Sigmoid colon (tissue), 4 donors: ENCODE measurements around the gene VMO1.

ENCODE experiments used
- EP300 ChIP-seq, 4 donors: sonication (generic); formaldehyde crosslinking; IDR thresholded peaks; one replicate each; pipeline ENCODE4 v1.6.1; 2017; ENCODE audit warnings: antibody characterized with exemption in 4 of 4
- POLR2A ChIP-seq, 2 donors: fragments of 450-650 bp; IDR thresholded peaks; one replicate each; pipeline ENCODE4 v1.6.1; 2016; ENCODE audit warnings: antibody characterized with exemption in 2 of 2, mild to moderate bottlenecking in 2 of 2, moderate library complexity in 2 of 2
- TF ChIP-seq, protein P1 (sequence below), 4 experiments: fragments of 450-650 bp in 3 of 4; fragments of 200-600 bp in 1 of 4; IDR thresholded peaks; one replicate each; pipeline ENCODE4 v1.5.1; 2016 to 2019; ENCODE audit warnings: antibody characterized with exemption in 4 of 4, mild to moderate bottlenecking in 3 of 4, moderate library complexity in 2 of 4

DNA sequence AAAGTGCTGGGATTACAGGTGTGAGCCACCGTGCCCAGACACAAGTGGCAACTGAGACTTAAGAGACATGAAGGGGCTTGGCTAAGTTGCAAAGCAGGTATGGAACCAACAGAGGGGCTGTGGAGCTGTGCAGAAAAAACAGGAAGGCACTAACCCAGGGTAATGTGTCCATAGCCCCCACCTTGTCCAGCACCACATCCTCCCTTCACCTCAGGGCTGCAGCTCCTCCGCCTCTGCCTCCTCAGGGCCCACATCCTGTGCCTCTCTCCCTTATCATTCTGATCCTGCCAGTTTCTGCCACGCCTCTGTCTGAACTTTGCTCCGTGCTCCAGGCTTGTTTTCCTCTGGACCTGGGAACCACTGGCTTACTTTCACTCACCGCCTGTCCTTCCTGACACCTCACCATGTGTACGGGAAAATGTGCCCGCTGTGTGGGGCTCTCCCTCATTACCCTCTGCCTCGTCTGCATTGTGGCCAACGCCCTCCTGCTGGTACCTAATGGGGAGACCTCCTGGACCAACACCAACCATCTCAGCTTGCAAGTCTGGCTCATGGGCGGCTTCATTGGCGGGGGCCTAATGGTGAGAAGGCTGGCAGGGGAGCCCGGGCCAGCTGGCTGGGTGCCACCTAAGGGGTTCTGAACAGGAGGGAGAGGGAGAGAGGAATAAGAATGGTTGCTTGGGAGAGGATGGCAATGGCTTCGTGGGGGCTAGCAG, 14.5 kb downstream of the VMO1 start, which contains the start of gene TM4SF5:
- TF ChIP-seq EP300 (IDR thresholded peaks at IDR 0.05) (no peak), POLR2A (IDR thresholded peaks at IDR 0.05) (no peak)
- TF ChIP-seq, protein P1, sequence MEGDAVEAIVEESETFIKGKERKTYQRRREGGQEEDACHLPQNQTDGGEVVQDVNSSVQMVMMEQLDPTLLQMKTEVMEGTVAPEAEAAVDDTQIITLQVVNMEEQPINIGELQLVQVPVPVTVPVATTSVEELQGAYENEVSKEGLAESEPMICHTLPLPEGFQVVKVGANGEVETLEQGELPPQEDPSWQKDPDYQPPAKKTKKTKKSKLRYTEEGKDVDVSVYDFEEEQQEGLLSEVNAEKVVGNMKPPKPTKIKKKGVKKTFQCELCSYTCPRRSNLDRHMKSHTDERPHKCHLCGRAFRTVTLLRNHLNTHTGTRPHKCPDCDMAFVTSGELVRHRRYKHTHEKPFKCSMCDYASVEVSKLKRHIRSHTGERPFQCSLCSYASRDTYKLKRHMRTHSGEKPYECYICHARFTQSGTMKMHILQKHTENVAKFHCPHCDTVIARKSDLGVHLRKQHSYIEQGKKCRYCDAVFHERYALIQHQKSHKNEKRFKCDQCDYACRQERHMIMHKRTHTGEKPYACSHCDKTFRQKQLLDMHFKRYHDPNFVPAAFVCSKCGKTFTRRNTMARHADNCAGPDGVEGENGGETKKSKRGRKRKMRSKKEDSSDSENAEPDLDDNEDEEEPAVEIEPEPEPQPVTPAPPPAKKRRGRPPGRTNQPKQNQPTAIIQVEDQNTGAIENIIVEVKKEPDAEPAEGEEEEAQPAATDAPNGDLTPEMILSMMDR (IDR thresholded peaks at IDR 0.05) = no peak
